HG03060 (cell line): ENCODE data around the gene FKBP8.

Experiments
- ATAC-seq: cut with Tn5 transposase; IDR thresholded peaks from one replicate; pipeline ENCODE4 v1.9.1; 2021; ENCODE audit warnings: low read depth, moderate number of reproducible peaks; ENCODE audit not compliant: unreplicated experiment

FKBP8 gene

DNA sequence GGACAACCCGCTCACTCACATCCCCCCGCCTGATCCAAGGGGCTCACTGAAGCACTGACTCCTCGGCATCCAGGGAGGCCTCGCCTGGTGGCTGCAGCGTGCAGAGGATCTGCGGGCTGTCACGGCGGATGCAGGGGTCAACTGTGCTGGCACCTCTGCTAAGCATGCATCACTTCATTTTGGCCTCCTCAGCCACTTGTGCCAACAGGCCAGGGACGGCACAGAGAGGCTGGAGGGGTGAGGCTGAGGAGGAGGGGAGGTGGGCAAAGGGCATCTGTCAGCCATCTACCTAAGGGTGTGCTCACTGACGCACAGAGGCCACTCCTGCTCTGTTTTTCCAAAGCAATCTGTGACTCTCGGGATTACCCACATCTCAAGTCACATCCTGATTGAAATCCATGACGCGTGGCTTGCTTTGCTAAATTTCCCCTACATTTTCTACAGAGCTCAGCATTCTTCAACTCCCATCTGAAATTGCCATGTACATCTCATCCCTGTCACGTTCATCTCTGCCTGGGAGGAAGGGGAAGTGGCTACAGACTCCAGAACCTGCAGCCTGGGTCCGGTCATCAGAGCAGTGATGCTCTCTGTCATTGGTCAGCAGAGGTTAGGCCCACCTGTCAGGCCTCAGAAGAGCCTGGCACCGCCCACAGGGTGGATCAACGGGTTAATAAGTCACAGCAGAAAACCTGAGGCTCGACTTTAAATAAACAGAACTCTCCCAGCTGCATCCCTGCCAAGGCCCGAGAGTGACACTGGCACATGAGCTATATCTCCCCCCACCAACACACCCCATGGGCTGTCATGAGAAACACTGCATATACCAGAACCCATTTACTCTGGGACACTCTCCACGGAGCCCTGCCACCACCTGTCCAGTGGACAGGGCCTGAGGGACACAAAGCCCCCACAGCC, 39.1 kb downstream of the FKBP8 start:
- no peak for ATAC-seq

DNA sequence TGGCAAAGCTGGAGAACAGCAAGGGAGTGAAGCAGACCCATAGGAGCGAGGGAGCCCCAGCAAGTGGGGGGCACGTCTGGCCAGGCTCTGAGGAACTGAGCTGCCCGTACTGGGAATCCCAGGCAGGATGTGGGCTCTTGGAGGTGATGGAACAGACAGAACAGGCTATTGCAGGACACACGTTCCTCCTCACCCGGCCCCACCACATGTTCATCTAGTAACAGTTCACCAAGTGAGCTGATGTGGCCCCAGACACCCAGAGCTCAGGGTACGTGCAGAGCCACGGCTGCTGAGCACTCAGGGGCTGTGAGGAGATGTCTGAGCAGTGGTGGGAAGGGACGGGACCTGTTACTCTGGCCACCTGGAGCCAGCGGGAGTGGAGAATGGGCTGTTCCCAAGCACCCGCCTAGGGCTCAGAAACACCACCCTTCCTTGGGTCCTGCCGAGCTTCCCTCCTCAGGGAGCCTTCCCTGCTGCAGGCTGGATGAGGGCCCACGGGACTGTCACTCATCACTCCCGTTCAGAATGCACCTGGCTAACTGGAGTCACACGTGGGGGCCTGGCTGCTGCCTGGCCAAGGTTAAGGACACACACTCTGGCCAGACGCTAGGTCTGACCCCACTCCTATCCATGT, 39.9 kb downstream of the FKBP8 start:
- ATAC-seq = no peak

DNA sequence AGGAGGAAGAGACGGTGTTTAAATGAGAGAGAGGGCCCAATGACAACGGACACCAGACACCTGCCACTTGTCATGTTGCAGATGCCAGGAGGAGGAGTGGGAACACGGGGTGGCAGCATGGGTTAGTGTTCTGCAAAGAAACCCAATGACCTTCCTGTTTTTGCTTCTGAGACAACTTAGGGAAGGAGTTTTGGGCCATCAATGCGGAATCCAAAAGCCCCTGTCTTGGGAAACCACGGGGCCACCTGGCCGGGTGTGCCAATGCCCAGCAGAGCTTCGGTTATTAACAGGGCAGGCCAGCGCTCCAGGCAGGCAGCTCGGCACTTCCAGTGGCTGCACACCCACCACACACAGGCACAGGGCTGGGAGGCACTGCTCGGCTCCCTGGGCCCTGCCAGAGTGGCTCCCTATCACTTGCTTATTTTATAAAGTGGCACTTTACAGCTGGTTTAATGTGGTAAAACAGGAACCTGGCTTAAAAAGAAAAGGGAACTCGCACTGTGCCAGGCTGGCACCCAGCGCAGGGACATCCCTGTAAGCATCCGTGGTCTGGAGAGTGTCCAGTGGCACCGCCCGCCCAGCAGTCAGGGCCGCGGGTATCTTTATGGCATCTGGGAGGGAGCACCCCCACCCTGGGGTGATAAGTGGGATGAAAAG, 40.6 kb downstream of the FKBP8 start:
- no peak for ATAC-seq

DNA sequence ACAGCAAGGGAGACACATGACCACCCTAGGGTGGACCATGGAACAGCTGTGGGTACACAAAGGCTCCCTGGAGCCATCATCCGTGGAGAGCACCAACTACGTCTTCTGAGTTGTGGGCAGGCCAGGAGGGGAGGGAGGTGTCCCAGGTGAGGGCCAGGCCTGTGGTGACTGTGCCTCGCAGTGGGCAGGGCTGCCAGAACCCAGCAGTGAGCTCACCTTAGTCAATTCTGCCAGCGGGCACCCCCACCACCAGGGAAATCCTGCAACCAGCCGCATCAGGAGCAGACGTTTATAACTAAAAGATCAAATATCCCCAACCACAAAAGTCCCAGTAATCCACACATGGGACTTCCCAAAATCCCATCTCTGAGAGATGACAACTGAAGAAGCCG, 41.1 kb downstream of the FKBP8 start:
- ATAC-seq = no peak

DNA sequence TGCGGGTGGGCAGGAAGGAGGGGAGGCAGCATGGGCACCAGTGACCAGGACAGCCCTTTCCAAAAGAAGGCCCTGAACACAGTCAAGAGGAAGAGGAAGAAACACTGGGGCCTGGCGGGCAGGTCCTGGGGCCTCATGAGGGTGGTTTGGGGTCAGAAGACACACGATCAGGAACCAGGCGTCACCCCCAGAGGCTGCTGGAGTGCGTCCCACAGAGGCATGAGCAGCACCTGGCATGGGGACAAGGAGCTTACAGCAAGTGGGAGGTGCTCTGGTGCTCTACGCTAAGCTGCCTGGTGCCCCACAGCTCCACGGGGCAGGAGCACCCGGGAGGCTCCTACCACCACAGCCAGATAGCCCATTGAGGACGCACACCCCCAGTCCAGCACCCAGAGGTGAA, 41.5 kb downstream of the FKBP8 start:
- ATAC-seq = no peak

- no peak for ATAC-seq
Measured at GRCh38 chr19:18501351-18501750, 42.0 kb downstream of the FKBP8 start.

DNA sequence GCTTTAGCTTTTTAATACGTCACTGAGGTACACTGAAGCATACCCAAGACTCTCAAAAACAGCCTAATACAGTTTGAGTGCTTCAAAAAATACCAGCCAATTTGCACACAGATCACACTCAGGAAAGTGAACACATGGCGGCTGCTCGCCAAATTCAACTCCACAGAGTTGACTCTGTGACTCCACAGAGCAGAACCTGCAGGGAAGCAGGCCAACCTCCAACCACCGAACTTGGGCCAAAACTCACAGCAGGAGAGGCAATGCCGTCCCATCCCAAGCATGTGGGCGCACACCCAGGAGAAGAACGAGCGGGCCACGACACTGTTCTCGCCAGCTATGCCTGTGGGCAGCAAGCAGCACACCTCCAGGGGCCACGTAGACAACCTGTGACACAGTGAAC, 42.6 kb downstream of the FKBP8 start:
- ATAC-seq = no peak

- ATAC-seq = no peak
Measured at GRCh38 chr19:18500376-18500775, 43.0 kb downstream of the FKBP8 start.

DNA sequence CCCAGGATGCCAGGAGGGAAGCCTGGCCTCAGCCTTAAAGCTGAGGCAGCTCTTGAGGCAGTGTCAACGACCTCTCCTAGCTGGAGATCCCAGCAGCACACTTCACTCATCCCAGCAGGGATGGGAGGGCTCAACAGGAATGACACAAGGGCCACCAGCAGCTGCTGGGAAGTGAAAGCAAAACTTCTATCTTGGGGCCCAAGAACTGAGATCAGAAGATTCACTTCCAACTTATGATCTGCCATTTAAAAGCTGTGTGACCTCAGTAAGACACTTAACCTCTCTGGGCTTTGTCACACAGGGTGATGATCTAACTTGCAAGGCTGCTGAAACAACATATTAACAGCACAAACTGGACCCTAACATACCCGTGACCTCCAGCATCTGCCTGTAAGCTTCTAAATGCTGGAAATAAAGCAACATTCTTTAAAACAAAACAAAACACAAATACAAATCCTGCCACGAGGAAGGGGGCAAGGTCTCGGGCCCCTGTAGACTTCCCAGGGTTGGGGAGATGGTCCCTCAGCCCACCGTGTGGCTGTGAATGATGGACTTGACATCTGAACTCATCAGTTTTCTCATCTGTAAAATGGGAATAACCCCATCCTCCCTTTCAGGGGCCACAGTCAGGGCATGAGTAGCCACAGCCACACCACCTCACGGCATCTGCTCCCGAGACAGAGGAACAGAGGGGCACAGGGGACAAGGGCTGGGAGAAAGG, 44.2 kb downstream of the FKBP8 start:
- no peak for ATAC-seq

DNA sequence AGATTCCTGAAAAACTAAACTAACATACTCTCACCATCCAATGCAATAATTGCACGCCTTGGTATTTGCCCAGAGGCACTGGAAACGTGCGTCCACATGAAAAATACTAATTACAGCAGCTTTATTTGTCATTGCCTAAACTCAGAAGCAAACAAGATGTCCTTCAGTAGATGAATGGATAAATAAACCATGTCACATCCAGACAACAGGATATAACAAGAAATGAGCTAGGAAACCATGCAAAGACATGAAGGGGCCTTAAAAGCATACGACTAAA, 46.5 kb downstream of the FKBP8 start:
- no peak for ATAC-seq

- ATAC-seq = no peak
Measured at GRCh38 chr19:18496167-18496979, 47.0 kb downstream of the FKBP8 start.

GRCh38 chr19:18495204-18495911, 48.0 kb downstream of the FKBP8 start:
- ATAC-seq = no peak

- ATAC-seq = no peak
Measured at GRCh38 chr19:18494267-18494607, 49.1 kb downstream of the FKBP8 start.

DNA sequence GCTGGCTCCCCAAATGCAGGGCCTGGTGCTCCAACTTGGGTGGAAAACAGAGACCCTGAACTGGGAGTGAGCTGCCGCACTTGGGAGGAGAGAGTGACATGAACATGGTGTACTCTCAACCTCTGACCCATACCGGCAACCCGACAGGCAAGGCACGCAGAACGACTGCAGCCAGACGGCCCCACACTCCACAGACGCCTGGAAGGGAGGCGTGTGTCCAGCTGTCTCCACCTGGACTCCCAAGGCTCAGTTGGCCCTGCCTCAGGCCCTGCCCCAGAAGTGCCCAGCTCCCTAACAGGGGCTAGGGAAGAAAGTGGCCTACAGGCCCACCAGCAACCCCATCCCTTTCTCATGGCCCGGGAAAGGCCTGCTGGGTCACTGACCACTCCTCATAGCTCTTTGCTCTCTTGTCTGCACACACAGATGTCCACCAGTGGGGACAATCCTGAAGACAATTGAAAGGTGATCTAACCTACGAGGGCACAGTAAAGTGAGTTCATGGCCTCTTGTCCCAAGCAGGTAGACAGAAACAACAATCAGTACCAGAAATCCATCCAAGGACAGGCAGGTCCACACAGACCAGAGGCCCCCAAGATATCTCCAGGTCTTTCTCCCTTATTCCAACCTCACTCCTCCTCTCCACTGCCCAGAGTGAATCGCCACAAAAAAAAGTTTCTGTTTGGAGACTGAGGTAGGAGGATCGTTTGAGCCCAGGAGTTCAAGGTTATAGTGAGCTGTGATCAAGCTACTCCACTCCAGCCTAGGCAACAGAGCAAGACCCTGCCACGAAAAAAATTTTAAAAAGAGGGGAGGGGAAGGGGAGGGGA, 49.7 kb downstream of the FKBP8 start:
- no peak for ATAC-seq

GRCh38 chr19:18491995-18492953, 51.1 kb downstream of the FKBP8 start:
- ATAC-seq = no peak

DNA sequence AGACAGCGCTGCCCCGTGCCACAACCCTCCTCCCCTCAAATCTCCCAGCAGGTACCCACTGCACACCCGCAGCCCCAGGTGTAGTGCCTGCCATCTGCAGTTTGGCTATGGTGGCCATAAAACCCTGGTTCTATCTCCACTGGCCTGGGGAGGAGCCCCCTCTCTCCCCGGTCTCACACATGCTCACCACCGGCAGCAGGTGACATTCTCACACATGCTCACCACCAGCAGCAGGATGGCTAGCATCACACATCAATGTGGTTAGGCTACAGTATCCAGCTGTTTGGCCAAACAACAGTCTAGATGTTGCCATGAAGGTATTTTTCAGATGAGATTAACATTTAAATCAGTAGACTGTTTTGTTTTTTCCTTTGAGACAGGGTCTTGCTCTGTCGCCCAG, 52.6 kb downstream of the FKBP8 start:
- no peak for ATAC-seq

DNA sequence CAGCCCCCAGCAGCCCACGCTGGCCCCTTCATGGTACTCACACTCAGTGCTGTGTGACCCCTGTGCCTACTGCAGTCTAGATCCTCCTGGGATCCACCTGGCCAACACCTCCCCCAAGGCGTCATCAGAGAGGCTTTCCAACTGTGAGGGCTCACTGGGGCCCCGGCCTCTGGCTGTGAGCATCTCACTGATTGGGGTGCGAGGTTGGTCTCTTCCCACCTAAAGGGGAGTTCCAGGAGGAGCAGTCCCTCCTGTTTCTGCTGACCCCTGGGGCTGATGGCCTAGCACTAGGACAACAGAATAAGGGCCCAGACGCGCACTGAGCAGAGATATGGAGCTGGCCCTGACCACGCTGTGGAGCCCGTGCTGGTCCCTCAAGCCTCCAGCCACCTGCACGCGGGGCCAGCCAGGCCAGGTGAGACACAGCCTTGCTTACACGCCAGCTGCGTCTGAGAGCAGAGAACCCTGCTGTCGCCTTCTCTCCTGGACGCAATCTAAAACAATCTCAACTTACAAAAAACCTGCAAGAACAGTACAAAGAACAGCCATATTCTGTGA, 53.7 kb downstream of the FKBP8 start:
- ATAC-seq = no peak
